ENCODE measurements around the gene ARHGEF19. TPM values are rescaled to one million over a fixed set of nuclear protein-coding genes. Genes with fewer than 3 reads are reported as not detected.

The ARHGEF19 gene
- total RNA-seq, 3 donors from 2014 or later, result 5.3 to 13.3 (median 9.0) TPM

DNA sequence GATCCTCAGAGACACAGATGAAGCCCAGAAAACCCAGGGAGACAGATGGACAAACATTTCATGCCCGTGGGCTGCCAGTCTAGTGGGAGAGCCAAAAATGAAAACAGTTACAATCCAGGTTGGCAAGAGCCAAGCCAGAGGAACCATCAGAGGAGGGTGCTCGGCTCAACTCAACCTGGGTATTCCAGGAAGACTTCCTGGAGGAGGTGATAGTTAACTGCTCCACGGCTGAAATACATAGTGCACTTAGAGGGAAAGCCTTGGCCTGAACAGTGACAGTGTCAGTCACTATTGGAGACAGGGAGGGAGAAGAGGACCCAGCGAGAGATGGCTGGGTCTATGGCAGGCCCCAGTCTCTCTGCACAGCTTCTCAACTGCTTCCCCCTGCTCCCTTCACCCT is 1.9 kb downstream of the ARHGEF19 start:
- Histone ChIP-seq H3K9me3 (no peaks in the 10 kb centered on the region), H3K4me3 (no peak overlapping the region), H3K4me1 (ENCODE audit: low read depth) (peaks cover 8% of the 10 kb centered on the region), H3K36me3 (ENCODE audit: low read depth) (no peaks in the 10 kb centered on the region)
- ATAC-seq (no peak), DNase-seq (peak in 1 of 3 donors; percentile 9)
- TF ChIP-seq, protein P1, sequence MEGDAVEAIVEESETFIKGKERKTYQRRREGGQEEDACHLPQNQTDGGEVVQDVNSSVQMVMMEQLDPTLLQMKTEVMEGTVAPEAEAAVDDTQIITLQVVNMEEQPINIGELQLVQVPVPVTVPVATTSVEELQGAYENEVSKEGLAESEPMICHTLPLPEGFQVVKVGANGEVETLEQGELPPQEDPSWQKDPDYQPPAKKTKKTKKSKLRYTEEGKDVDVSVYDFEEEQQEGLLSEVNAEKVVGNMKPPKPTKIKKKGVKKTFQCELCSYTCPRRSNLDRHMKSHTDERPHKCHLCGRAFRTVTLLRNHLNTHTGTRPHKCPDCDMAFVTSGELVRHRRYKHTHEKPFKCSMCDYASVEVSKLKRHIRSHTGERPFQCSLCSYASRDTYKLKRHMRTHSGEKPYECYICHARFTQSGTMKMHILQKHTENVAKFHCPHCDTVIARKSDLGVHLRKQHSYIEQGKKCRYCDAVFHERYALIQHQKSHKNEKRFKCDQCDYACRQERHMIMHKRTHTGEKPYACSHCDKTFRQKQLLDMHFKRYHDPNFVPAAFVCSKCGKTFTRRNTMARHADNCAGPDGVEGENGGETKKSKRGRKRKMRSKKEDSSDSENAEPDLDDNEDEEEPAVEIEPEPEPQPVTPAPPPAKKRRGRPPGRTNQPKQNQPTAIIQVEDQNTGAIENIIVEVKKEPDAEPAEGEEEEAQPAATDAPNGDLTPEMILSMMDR (IDR thresholded peaks at IDR 0.05), result no peak
- intact Hi-C loops (cut with DNase I, micrococcal nuclease), result no loop called here

DNA sequence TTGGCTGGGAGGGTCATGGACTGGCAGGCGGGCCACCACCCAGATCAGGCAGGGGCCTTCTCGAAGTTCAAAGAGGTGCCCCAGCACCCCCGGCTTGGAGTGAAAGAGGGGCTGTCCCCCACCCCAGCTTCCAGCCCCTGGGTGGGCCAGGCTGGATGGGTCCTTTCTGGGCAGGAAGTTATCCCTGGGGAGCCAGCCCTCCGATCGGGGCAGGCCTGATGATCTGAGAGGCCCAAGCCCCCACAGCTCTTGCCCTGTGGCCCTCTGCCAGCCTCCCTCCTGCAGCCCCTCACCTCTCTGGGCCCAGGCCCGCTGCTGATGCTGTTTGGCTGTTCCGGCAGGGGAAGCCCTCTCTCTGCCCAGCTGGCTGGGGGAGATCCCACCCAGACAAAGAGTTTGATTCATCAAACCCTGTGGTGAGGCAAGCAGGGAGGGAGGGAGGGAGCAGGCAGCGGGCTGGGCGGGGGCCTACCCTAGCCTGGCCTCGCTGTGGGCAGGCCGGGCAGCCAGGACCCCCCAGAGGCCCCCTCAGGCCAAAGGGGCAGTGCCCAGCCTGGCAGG is 2.5 kb downstream of the ARHGEF19 start:
- DNase-seq, result peak in 1 of 3 donors; percentile 24
- intact Hi-C loops (cut with DNase I, micrococcal nuclease), result no loop called here
- no peak for ATAC-seq
- H3K9me3 ChIP-seq, result no peaks in the 10 kb centered on the region
- TF ChIP-seq, protein P1 (IDR thresholded peaks at IDR 0.05), result no peak
- H3K4me3 ChIP-seq, result no peak overlapping the region
- no peaks in the 10 kb centered on the region for H3K36me3 ChIP-seq (ENCODE audit: low read depth)
- peaks cover 8% of the 10 kb centered on the region for H3K4me1 ChIP-seq (ENCODE audit: low read depth)

DNA sequence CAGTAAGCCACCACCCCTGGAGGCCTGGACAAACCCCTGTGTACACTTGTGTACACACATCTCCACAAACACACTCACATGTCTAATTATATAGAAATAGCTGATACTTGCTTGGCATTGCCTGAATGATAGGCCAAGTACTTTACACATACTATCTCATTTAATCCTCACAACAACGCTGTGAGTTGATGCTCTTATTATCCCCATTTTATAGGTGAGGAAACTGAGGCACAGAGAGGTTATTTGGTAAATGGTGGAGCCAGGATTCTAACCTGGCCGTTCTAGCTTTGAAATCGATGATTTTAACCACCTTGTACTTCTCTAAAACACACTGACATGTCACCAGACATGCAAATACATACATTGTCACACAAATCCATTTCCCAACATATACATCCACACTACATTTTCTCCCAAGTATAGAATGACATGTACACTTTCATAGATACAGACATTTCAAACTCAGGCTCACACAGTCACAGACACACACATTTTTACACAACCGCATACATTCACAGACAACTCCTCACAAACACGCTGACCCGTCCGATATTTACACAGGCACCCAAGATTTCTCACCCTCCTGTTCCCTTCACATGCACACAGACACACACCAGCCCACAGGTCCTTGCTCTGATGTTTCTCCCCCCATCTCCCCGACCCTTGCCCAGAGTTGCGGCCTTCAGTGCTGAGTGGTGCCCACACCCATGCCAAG is 3.2 kb downstream of the ARHGEF19 start:
- DNase-seq, result no peak
- peaks cover 8% of the 10 kb centered on the region for H3K4me1 ChIP-seq (ENCODE audit: low read depth)
- intact Hi-C loops (cut with DNase I, micrococcal nuclease), result no loop called here
- no peak overlapping the region for H3K4me3 ChIP-seq
- no peaks in the 10 kb centered on the region for H3K9me3 ChIP-seq
- TF ChIP-seq, protein P1 (IDR thresholded peaks at IDR 0.05), result no peak
- no peak for ATAC-seq
- H3K36me3 ChIP-seq (ENCODE audit: low read depth), result no peaks in the 10 kb centered on the region

DNA sequence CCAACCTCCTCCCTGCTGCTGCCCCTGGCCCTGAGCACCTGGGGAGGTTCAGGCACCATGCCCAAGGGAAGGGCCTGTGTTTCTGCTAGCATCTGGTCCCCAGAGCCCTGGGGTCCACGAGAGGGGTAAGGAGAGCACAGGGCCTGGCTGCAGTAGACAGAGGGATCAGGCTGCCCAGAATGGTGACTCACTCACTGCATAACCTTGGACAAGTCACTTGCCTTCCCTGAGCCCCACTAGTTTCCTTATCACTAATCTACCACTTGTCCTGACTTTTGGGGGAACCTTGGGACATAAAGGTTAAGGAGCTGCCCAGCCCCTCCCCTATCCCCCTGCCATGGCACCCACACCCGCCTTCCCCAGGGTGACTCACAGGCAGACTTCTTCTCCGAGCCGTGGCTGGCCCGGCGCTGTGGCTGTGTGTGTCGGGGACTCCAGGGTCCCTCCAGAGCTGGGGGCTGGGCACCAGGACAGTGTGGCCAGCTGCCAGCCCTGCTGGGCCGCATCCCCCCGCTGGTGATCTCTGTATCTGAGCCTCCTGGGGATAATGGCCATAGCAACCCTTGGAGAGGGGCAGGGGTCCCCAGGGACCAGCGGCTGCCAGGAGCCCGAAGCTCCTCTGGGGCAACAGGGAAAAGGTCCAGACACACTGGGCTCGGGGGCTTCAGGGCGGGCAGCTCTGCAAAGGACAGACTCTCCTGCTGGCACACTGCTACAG is 4.0 kb downstream of the ARHGEF19 start:
- Histone ChIP-seq H3K4me1 (ENCODE audit: low read depth) (peaks cover 8% of the 10 kb centered on the region), H3K36me3 (ENCODE audit: low read depth) (no peaks in the 10 kb centered on the region), H3K4me3 (no peak overlapping the region), H3K9me3 (no peaks in the 10 kb centered on the region)
- intact Hi-C loops (cut with DNase I, micrococcal nuclease), result no loop called here
- ATAC-seq (no peak), DNase-seq (peak in 2 of 3 donors; percentile 40 to 56)
- TF ChIP-seq, protein P1 (IDR thresholded peaks at IDR 0.05), result no peak

DNA sequence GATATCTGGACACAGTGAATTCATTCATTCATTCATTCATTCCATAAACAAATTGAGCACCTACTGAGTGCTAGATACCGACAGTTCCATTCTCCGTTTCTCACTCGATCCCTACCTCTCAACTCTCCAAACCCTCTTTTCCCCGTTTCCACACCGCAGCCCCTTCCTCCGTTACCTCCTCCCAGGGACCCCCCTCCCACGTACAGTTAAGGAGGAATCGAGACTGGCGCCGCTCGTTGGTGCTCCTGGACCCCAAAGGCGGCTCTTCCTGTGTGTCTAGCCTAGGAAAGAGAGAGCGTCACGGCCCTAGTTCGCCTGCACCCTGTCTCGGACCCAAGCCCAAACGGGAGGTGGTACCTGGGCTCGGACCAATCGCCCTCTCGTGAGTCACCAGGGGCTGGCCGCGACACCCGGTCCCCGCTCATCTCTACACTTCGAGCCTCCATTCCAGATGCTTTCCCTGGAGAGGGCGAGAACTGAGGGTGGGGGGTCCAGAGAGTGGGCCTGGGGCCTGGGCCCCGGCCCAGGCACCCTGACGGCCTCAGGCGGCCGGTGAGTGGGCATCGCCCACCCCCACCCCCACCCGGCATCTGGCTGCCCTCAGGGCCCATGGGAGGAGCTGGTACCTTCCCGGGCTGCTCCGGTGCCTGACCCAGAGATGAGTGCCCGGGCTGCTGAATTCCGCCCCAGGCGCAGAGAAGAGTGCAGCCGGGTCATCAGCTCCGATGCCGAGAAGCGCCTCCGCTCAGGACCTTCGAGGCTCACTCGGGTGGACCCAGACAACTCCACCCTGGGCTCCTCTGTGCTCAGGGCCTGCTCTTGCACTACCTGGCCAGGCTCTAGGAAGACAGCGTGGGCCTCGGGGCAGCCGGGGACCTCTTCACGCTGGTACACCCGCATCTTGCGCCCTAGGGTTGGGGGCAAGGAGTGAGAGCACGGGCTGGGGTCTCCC is 4.9 kb downstream of the ARHGEF19 start:
- Histone ChIP-seq H3K36me3 (ENCODE audit: low read depth) (no peaks in the 10 kb centered on the region), H3K9me3 (no peaks in the 10 kb centered on the region), H3K4me1 (ENCODE audit: low read depth) (peaks cover 5% of the 10 kb centered on the region), H3K4me3 (peak overlapping the region; percentile 9)
- DNase-seq, result peak in 2 of 3 donors; percentile 59 to 68
- no peak for ATAC-seq
- intact Hi-C loops (cut with DNase I, micrococcal nuclease), result no loop called here
- TF ChIP-seq, protein P1 (IDR thresholded peaks at IDR 0.05), result no peak
